GM12892 (cell line): ENCODE measurements around the gene MAP4K4.
A peak's percentile ranks its signal among the peaks of the same experiment; 100 is the strongest.

Experiments used
- DNase-seq: peaks from one replicate; pipeline ENCODE4 v3.0.0; 2011; ENCODE audit not compliant: insufficient read length
- FAIRE-seq: peaks from 2 replicates; lab custom pipeline; 2011; peaks lifted over from hg19 to GRCh38; lab: Jason Lieb, UNC
- POLR2A ChIP-seq: IDR thresholded peaks from 2 replicates; pipeline ENCODE4 v1.6.1; 2011; ENCODE audit warnings: low read depth, low read length, control low read depth
- POLR2AphosphoS5 ChIP-seq: IDR thresholded peaks from 2 replicates; pipeline ENCODE4 v1.6.1; 2011; ENCODE audit warnings: low read depth, low read length, control low read depth
- TAF1 ChIP-seq: IDR thresholded peaks from 2 replicates; pipeline ENCODE4 v1.6.1; 2011; ENCODE audit warnings: low read depth, mild to moderate bottlenecking, control low read depth, low read length, borderline replicate concordance

MAP4K4 gene

DNA sequence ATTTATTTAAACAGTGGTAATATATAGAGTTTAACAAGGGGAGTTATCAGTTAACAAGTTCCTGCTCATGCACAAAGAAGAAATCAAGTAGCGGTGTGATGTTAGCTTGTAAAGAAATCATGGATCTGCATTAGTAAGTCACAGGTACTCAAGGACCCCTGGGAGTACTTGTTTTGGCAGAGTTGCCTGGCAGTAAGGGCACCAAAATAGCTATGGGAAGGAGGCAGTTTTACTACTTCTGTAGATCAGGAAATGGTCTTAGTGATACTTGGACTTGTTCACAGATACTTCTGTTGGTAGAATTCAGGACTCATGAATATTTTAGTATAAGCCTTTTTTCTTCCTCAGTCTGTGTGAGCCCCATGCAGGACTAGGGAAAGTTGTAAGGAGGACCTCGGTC lies 186.9 kb downstream of the MAP4K4 start:
- TF ChIP-seq TAF1 (no peak), POLR2A (no peak), POLR2AphosphoS5 (no peak)
- DNase-seq (no peak), FAIRE-seq (no peak)

DNA sequence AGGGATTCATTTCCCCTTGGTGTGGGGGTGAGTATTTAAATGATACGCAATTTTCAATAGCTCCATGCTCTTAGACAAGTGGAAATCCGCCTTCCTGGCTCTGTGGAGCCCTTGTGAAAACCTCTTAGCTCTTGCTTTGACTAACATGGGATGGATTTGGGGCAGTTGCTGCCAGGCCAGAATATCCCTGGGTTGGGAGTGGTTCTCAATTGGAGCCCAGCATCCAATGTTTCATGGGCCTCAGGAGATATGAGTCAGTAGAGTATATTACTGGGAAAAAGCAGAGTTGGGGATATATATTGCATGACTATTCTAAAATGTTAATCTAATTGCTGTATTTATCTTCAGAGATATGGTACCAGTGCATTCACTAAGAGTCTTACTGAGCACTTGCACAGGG lies 189.8 kb downstream of the MAP4K4 start:
- FAIRE-seq, result no peak
- DNase-seq, result no peak
- TF ChIP-seq POLR2AphosphoS5 (no peak), TAF1 (no peak), POLR2A (no peak)

DNA sequence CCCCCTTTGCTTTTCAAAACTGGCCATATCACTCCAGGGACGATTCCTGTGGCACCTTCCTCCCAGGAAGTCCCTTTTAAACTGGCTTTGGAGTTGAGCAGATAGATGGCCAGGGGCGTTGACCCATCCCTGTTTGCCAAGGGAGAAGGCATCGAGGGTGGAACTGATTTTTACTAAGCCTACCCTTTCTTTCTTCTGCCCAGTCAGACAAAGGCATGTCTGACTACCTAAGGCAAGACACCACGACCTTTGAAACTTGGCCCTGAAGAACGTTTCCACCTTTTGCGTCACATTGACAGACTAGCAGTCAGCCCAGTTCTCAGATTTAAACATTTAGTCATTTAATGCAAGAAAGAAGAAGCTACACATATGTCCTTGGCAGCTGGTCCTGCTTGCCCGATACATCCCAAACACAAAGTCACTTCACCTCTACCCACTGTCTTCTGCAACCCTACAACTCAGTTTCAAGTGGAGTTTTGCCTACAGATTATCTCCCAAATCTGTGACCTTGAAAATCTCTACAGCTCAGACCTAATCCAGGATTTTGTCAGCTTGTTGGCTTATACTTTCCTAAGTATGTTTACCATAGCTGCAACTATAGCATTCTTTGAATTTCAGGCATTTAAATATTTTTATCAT lies 192.1 kb downstream of the MAP4K4 start:
- no peak for FAIRE-seq
- no peak for DNase-seq
- TF ChIP-seq TAF1 (no peak), POLR2A (no peak), POLR2AphosphoS5 (no peak)

DNA sequence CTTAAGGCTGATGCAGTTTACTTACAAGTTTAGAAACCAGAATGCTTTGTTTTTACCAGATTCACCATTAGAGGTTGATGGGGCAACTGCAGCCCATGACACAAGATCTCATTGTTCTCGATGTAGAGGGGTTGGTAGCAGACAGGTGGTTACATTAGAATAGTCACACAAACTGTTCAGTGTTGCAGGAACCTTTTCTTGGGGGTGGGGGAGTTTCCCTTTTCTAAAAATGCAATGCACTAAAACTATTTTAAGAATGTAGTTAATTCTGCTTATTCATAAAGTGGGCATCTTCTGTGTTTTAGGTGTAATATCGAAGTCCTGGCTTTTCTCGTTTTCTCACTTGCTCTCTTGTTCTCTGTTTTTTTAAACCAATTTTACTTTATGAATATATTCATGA lies 194.9 kb downstream of the MAP4K4 start:
- no peak for TF ChIP-seq POLR2AphosphoS5
- no peak for TF ChIP-seq TAF1
- no peak for TF ChIP-seq POLR2A
- no peak for DNase-seq
- FAIRE-seq, result no peak

DNA sequence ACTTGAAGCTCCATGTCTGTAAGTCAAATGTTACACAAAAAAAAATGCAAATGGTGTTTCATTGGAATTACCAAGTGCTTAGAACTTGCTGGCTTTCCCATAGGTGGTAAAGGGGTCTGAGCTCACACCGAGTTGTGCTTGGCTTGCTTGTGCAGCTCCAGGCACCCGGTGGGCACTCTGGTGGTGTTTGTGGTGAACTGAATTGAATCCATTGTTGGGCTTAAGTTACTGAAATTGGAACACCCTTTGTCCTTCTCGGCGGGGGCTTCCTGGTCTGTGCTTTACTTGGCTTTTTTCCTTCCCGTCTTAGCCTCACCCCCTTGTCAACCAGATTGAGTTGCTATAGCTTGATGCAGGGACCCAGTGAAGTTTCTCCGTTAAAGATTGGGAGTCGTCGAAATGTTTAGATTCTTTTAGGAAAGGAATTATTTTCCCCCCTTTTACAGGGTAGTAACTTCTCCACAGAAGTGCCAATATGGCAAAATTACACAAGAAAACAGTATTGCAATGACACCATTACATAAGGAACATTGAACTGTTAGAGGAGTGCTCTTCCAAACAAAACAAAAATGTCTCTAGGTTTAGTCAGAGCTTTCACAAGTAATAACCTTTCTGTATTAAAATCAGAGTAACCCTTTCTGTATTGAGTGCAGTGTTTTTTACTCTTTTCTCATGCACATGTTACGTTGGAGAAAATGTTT lies 196.3 kb downstream of the MAP4K4 start:
- DNase-seq (no peak), FAIRE-seq (no peak)
- TF ChIP-seq POLR2A (no peak), TAF1 (no peak), POLR2AphosphoS5 (no peak)

DNA sequence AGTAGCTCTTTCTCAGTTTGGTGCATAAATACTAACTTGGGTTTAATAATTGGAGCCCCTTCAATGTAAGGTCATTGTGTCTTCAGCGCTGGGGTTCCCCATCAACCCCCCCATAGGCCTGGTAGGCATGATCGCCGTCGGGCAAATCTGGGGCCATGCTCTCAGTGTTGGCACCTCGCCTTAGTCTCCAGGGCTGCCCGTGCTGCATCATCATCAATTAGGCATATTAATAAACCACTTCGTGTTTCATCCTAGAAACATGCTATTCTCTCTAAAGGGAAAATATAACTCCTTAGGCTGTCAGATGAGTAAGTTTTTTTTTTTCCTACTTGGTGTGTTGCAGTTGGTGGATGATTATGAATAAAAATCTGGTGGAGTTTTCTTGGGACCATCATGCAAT lies 197.5 kb downstream of the MAP4K4 start:
- DNase-seq, result no peak
- FAIRE-seq, result no peak
- TF ChIP-seq POLR2AphosphoS5 (no peak), TAF1 (no peak), POLR2A (no peak)

DNA sequence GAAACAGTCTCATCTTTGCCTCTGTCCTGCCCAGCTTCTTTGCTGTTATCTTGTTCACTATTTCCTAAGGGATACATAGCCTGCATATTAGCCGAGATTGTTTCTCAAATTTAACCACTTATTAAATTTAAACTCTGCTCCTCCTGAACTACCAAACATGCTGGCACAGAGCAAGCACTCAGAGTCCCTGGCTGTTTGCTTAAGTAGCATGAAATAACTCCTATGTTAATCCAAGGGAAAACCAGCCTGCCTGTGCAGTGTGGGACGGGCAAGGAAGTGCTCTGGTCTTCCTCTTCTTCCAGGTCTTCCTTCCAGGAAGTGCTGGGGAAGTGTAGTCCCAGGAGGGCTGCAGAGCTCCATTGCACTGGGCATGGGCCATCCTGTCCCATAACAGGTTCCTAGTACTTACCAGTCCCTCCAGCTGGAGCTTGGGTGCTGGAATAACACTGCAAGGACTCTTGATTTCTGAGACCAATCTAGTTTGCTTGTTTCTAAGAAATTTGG lies 198.4 kb downstream of the MAP4K4 start:
- no peak for FAIRE-seq

DNA sequence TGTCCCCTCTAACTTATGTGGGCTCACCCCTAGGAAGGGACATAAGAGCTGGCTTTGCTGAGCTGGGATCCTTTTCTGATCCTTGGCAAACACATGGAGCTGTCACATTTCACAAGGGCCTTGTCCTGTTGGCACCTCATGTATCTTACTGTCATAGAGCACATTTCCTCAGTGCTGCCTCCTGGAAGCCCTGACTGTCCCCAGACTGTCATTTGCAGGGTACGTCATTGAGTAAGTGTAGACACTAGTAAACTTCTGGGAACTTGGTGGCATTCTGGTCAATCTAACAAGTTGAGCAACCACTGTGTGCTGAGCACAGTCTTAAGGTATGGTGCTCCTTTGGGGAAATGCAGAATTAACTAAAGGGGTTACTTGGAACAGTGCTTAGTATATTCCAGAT lies 199.8 kb downstream of the MAP4K4 start:
- FAIRE-seq (no peak), DNase-seq (no peak)
- TF ChIP-seq TAF1, result no peak
- no peak for TF ChIP-seq POLR2A
- TF ChIP-seq POLR2AphosphoS5, result no peak

More for the DNA sequence above, 198.4 kb downstream of the MAP4K4 start:
- no peak for DNase-seq
- no peak for TF ChIP-seq TAF1
- no peak for TF ChIP-seq POLR2AphosphoS5
- TF ChIP-seq POLR2A, result no peak

DNA sequence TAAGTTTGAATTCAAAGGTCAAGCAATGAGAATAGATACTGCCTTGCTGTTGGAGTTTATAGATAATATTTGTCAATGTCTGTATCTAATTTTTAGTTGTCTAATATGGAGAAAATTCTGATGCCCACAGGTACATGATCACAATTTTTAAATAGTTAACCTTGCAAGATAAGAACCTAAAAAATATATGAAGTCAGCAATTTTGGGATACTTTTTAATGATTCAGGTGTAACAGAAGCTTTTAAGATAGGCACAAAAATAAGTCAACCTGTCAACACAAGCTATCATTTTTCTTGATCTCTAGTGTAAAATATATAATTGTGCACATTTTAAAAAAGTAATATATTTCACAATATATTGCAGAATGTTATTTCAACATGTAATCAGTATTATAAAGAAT lies 201.8 kb downstream of the MAP4K4 start:
- DNase-seq (no peak), FAIRE-seq (no peak)
- TF ChIP-seq TAF1 (no peak), POLR2A (no peak), POLR2AphosphoS5 (no peak)

DNA sequence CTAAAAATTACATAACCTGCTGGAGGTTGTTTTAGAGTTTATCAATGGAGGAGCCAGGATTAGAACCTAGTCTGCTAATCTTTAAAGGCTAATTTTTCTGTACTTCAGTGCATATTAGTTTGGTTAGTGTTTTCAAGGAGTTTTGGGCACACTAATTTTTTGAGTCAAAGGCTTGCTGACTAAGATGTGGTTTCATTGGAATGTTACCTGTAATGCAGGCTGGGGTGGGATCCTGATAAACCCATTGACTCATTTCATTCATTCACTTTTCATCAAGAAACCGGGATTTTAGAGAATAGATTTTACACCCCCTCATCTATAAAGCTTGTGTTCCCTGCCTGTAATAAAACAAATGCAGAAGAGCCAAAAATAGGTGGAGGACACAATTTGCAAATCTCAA lies 202.4 kb downstream of the MAP4K4 start:
- FAIRE-seq (no peak), DNase-seq (no peak)
- TF ChIP-seq POLR2A (no peak), POLR2AphosphoS5 (no peak), TAF1 (no peak)

DNA sequence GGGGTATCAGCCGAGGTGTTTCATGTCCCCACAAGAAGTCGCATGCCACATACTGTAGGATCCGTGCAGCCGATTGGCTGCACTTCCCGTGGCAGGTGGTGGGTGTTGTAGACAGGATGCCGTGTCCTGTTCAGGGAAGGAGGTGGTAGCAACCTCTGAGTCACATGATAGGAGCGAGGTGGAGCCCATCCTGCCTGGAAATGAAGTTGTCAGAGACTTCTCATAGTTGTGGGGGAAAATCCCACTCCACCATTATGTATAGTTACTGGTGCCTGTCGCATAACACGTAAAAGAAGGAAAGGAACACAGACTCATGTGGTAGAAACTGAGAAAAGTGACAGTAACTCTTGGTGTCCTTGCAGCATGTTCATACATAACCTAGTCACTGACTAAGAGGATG lies 202.9 kb downstream of the MAP4K4 start:
- TF ChIP-seq TAF1, result no peak
- no peak for TF ChIP-seq POLR2AphosphoS5
- TF ChIP-seq POLR2A, result no peak
- FAIRE-seq (peak; percentile 78), DNase-seq (no peak)

DNA sequence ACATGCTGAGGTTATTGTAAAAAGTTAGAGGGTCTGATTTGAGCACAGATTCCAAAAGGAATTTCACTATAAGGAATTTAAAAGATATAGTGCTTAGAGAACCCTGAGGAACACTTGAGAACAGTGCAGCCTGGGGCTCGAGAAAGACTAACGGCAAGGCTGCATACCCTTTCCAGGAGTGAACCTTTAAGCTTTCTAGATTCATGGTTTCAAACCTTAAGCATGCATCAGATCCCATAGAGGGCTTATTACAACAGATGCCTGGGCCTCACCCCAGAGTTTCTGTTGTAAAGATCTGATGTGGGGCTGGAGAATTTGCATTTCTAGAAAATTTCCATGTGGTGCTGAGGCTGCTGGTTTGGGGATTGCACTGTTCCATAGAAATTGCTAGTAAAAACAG lies 203.7 kb downstream of the MAP4K4 start:
- FAIRE-seq, result no peak

More for the DNA sequence above, 203.7 kb downstream of the MAP4K4 start:
- TF ChIP-seq POLR2AphosphoS5 (no peak), POLR2A (no peak), TAF1 (no peak)
- no peak for DNase-seq
